ENCODE data around the gene MTA2. TPM values are rescaled to one million over a fixed set of nuclear protein-coding genes. Genes with fewer than 3 reads are reported as not detected.

Gene MTA2
- total and polyA plus RNA-seq, 2 donors (not counting 1 experiment from before 2014, with no cell fraction given) = 37.2 to 139 TPM

DNA sequence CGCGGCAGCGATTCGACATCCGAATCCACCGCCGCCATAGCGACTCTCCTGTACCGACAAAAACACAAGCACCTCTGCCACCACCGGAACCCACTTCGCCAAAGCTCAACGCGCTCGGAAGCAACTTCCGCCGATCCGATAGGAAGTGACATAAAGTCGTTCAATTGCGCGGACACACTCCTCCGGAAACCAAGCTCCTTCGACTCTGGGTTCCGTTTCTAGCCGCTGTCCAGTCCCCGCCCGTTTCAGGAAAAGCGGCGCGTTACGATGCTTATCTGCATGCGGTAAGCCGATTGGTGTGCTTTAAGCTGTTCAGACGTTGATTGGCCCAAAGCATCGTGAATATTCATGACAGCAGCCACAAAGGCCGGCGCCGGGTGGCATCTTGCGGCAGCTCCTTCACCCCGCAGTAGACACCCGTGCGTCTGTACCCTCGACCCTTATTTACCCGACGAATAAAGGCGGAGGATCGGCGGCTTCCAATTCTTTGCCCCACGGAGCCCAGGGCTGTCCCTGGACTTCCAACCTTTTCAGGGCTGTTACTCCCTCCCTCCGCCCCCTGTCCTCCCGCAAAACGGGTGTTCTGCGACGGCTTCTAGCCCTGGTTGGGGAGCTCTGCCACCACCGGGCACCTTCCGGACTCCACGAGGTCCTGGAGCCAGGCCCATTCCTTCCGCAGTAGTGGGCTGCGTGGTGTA, 10.1 kb downstream of the MTA2 start, which contains the start of gene TUT1:
Gene TUT1 (minus strand): TSS at position 76 of the 698 bp plus-strand sequence. CDS start 38 bp downstream, at position 38.
- TF ChIP-seq, protein P1, sequence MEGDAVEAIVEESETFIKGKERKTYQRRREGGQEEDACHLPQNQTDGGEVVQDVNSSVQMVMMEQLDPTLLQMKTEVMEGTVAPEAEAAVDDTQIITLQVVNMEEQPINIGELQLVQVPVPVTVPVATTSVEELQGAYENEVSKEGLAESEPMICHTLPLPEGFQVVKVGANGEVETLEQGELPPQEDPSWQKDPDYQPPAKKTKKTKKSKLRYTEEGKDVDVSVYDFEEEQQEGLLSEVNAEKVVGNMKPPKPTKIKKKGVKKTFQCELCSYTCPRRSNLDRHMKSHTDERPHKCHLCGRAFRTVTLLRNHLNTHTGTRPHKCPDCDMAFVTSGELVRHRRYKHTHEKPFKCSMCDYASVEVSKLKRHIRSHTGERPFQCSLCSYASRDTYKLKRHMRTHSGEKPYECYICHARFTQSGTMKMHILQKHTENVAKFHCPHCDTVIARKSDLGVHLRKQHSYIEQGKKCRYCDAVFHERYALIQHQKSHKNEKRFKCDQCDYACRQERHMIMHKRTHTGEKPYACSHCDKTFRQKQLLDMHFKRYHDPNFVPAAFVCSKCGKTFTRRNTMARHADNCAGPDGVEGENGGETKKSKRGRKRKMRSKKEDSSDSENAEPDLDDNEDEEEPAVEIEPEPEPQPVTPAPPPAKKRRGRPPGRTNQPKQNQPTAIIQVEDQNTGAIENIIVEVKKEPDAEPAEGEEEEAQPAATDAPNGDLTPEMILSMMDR (IDR thresholded peaks at IDR 0.05) = no peak
- TF ChIP-seq EZH2 (IDR thresholded peaks at IDR 0.05; ENCODE audit: borderline replicate concordance, insufficient read depth, low read depth, low read length, poor library complexity, severe bottlenecking) = no peak
- no peaks in the 10 kb centered on the region for H3K27me3 Mint-ChIP-seq
- no peaks in the 10 kb centered on the region for H4K20me1 ChIP-seq (ENCODE audit: control insufficient read depth, insufficient read depth, low read length, poor library complexity, severe bottlenecking)
- H3K4me3 ChIP-seq (ENCODE audit: control extremely low read depth in 1 of 5, extremely low read depth in 1 of 5, insufficient read depth in 1 of 5, low read depth in 2 of 5, low read length in 4 of 5) = peak within 1 kb of the TSS; percentile 85 to 97 (median 93)
- ATAC-seq (ENCODE audit: low read depth) (peak; percentile 89), DNase-seq (peak; percentile 99)
- H3K4me1 Mint-ChIP-seq = peaks cover 43% of the 10 kb centered on the region
- peaks cover 0 to 45% of the 10 kb centered on the region in 2 experiments for H3K36me3 ChIP-seq (replicated peaks in 1 of 2; ENCODE audit: control extremely low read depth in 1 of 2, control insufficient read depth in 1 of 2, extremely low read depth in 1 of 2, insufficient read depth in 2 of 2, low read length in 1 of 2)
- CTCF ChIA-PET = interaction anchor here (0.6 to 5.1 kb wide), 41 partner anchors 10 to 289 kb away, joined by 3 to 47 read pairs (median 5); partner anchors contain the start of genes AHNAK, B3GAT3, C11orf98 and CSKMT
- POLR2A ChIA-PET = interaction anchor here (0.5 to 3.2 kb wide), 41 partner anchors 8 to 1037 kb away, joined by 3 to 63 read pairs (median 7); partner anchors contain the start of genes AHNAK, B3GAT3, BSCL2 and C11orf98
- intact Hi-C loops (cut with micrococcal nuclease) = loop anchor here (1.0 to 5.0 kb wide), 14 partner anchors 8 to 291 kb away; partner anchors contain the start of genes BSCL2, C11orf98, CSKMT and EML3
- H3K9me3 ChIP-seq (ENCODE audit: control extremely low read depth in 1 of 3, control insufficient read depth in 2 of 3, insufficient read depth in 1 of 3, low read length in 2 of 3) = no peaks in the 10 kb centered on the region
- H3K4me2 ChIP-seq (replicated peaks; ENCODE audit: low read depth, low read length, poor library complexity, severe bottlenecking) = peak within 1 kb of the TSS; percentile 86
- peak within 1 kb of the TSS; percentile 91 for H3K4me3 Mint-ChIP-seq
- H3K79me2 ChIP-seq (ENCODE audit: control insufficient read depth, insufficient read depth, low read length) = peaks cover 41% of the 10 kb centered on the region
- peak within 1 kb of the TSS; percentile 96 for H3K27ac Mint-ChIP-seq
- H3K27ac ChIP-seq (ENCODE audit: low read length in 2 of 2) = peak within 1 kb of the TSS; percentile 90
- H3K27me3 ChIP-seq (replicated peaks in 1 of 4; ENCODE audit: control extremely low read depth in 1 of 4, control insufficient read depth in 3 of 4, insufficient read depth in 4 of 4, low read length in 3 of 4) = no peaks in the 10 kb centered on the region
- peaks cover 23 to 34% of the 10 kb centered on the region in 2 donors for H3K4me1 ChIP-seq (ENCODE audit: control insufficient read depth in 2 of 2, insufficient read depth in 2 of 2, low read length in 2 of 2)
- H2AFZ ChIP-seq (ENCODE audit: insufficient read depth, low read depth, low read length, poor library complexity, severe bottlenecking) = peak within 1 kb of the TSS; percentile 78
- H3K9ac ChIP-seq (ENCODE audit: low read length) = peak within 1 kb of the TSS; percentile 79
- no peaks in the 10 kb centered on the region for H3K9me3 Mint-ChIP-seq (ENCODE audit: insufficient read depth)
- under 1% methylated on average over 58 of the region's 58 CpGs for WGBS (ENCODE audit: insufficient coverage)

All from B cell (primary cell).